ENCODE measurements around the gene SLX4.

The SLX4 gene

DNA sequence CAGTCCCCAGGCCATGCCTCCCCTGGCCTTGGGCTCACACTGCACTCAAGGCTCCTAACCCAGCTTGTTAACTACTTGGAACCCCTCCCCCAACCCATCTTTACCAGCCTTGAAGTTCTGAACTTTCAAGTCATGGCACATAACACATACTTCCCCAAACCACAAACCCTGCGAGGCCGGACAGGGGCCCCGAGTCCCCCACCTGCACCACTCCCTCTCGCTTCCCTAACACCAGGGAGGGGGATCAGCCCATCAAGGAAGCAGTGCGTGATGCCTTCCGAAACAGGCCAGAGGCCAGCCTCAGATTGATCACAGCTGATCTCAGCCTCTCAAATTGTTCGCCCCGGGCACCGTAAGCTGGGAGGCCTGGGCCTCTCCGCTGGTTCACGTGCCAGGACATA, 31.2 kb downstream of the SLX4 start:
- DNase-seq, result no peak

DNA sequence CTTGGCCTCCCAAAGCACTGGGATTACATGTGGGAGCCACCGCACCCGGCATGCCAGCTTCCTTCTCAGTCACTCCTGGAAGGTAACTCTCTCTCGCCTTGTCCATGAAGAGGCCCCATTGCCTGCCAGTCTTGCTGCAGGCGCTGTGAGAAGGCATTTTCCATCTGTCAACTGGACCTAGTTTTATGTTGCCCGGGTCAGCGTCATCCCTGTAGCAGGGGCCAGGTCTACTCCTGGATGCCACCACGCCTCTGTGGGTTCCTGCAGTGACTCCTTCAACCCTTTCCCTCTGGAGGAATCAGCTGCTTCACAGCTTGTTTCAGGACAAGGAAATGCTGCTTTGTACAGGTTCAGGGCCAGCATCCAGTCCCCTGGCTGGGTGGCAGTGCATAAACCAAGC, 31.6 kb downstream of the SLX4 start:
- no peak for DNase-seq

DNA sequence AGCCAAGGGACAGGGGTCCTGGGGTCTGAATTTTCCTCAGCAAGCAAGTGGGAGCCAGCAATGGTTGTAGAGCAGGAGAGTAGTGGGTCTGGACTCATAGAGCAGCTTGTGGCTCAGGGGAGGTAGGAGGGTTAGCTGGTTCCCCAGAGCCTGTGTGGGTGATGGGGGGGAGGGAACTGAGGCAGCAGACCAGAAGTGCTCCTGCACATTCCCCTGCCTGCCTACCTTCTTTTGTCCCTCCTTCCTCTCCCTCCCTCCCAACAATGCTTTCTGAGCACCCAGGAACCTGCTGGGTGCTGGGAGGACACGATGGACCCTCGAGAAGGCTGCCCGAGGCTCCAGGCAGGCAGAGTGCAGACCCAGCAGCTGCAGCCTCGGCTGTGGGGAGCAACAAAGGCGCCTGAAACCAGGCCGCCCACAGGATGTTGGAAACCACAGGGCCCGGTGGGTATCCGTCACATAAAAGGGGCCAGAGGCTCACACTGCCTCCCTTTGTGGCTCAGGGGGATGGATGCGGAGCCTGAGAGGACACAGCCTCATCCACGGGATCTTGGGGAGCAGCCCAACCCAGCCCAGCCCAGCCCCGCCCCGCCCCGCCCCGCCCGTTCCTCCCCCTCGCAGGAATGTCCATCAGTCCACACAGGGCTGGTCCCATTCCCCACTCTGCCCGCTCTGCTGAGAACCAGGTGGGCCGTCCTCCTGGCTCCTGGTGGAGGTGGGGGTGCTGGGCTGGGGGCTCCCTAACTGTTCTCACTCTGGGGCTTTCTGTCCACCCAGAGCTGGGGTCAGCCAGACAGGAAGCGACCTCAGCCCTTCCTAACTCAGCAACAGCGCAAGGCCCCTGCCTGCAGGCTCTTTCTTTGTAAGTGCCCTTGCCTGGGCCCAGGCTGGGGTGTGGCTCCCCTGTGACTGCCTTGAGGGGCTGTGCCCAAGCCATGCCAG, 32.5 kb downstream of the SLX4 start:
- no peak for DNase-seq

DNA sequence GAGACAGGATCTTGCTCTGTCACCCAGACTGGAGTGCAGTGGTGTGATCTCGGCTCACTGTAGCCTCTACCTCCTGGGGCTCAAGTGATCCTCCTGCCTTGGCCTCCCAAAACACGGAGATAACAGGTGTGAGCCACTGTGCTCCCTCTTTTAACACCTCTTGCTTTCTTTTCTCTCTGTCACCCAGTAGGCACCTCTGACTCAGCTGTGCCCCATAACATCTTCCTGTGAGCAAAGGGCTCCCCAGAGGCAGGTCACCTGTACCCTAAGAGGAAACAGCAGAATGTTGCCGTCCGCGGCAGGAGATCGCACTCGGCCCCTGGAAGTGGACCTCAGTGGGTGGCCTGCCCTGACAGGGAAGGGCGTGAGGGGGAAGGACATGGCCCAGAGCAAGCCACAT, 33.3 kb downstream of the SLX4 start:
- DNase-seq, result no peak

DNA sequence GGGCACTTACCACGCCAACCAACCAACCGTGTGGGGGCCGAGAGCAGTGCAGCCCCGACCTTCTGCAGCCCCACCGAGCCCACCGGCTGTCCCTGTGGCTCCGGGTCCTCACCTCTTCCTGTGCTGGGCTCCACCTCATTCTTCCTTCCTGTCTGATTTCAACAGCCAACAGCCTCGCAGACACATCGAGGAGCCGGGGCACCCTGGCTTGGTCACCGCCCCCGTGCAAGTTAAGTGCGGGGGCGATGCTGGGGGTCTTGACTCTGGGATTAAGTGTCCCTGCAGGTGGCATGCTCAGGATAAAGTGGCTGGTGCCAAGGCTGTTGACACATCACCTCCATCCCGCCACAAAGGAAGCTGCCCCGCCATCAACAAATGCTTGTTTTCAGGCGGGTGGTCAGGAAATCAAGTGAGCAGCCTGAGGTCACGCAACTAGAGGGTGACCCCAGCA, 34.1 kb downstream of the SLX4 start, which contains the start of gene NLRC3:
Gene NLRC3 (minus strand): TSS at position 102 of the 451 bp plus-strand sequence. CDS start 12,367 bp downstream, outside the sequence.
- DNase-seq, result no peak

DNA sequence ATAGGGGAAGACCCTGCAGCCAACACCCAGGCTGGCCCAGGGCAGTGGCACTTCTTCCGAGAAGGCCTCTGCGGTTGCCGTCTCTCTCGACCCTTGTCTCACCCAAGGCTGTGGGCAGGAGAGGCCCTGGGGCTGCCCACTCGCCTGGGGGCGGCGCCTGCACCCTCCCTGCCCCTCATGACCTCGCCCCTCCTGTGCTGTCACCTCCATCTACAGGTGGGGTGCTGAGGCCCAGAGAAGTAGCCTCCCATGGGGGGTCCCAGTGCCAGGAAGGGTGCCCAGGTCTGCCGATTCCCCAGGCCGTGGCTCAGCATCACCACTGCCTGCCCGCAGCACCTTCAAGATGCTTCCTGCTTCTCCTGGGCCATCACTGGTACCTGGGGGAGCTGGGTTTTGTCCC, 35.2 kb downstream of the SLX4 start:
- no peak for DNase-seq

DNA sequence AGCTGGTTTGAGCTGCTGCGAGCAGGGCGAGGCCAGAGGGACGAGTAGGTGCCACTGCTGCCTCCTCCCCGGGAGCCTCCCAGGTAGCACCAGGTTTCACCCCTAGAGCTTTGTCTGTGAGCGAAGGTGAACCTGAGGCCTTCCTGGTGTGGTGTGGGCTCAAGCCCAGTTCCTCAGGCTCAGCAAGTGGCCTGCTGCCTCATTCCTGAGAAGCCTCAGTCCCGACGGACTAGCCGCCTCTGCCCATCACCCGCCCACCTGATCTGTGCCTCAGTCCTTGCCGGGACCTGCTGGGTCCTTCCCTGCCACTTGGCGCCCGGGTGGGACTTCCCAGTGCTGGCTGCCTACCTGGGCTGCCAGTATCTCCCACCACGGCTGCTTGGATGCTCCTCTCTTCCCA, 35.9 kb downstream of the SLX4 start:
- DNase-seq, result no peak

DNA sequence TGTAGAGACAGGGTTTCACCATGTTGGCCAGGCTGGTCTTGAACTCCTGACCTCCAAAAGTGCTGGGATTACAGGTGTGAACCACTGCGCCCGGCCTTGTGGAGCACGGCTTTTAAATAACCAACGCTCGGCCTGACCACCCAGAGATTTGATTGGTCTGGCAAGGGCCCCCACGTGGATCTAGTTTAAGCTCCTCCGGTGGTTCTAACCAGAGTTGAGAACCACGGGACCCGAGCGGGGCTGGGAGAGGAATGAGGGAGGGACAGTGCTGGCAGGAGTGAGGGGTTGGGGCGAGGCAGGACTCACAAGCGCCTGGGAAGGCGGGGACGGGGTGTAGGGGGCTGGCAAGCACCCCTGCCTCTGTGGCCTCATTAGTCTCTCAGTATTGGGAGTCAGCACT, 37.2 kb downstream of the SLX4 start:
- no peak for DNase-seq

DNA sequence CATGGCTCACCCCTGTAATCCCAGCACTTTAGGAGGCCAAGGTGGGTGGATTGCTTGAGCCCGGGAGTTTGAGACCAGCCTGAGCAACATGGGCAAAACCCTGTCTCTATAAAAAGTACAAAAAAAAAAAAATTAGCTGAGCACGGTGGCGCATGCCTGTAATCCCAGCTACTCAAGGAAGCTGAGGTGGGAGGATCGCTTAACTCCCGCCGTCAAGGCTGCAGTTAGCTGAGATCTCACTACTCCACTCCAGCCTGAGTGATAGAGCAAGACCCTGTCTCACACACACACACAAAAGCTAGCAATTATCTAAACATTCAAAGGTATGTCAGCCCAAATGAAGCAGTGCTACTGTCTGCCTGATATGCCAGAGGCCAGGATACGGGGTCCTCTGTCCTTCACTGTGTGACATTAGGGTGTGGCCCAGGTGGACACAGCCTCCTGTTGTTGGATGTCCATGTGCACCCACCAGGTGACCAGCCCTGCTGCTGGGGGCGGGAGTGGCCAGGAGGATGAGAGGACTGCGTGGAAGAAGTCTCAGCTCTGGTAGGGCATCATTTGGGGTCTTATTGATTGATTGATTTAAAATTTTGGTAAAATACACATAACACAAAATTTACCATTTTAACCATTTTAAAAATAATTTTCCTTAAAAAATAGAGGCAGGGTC, 38.1 kb downstream of the SLX4 start:
- DNase-seq, result no peak

DNA sequence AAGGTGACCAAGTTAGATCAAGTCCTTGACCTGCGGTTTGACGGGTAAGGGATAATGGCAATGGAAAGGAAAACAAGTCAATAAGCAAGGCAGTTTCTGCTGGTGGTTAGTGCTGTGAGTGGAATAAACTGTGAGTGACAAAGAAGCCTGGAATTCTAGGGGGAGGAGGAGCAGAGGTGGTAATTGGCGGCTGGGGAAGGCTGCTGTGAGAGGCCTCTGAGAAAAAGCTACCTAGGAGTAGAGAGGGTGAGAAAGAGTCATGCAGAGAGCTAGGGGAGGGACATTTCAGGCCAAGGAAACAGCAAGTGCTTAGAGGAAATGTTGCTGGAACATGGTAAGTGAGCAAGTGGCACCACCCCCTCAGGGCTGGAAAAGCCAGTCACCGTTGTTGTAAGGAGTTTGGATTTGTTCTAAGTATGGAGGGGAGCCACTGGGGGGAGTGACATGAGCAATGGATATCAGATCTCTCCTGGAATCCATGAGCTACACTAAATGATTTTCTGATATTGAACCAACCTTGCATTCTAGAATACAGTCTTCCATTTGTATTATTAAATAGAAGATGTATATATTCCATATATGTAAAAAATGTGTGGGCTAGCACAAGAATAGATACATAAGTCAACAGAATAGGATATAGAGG, 40.9 kb downstream of the SLX4 start:
- DNase-seq, result no peak

DNA sequence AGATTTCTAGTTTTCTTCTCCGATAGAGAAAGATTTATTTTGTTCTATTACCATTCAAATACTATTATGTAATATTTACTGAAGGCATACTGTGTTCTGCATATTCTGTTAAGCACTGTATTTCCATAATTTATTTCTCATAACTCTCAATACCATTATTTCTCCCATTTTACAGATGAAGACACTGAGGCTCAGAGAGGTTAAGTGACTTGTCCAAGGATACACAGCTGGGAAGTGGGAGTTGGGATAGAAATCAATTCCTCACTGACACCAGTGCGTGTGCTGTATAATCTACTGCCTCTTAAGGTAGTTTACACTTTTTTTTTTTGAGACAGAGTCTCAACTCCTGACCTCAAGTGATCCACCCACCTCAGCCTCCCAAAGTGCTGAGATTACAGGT, 41.6 kb downstream of the SLX4 start:
- DNase-seq, result no peak

DNA sequence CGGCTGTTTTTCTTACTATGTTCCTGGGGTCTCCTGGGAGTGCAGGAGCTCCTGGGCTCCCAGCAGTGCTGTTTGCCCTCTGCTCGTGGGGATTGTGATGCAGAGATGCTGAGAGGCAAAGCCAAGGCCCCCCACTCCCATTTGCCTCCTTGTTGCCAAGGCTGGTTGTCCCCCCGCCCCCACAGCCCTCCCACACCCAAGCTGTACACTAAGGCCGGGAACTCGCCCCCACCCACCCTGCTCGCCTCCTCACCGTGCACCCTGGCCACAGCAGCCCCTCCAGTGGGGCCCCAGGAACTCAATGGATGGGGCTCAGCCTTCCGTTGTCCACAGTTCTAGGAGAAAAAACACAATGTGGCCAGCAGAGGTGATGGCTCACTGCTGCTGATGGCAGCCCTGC, 44.4 kb downstream of the SLX4 start:
- no peak for DNase-seq

DNA sequence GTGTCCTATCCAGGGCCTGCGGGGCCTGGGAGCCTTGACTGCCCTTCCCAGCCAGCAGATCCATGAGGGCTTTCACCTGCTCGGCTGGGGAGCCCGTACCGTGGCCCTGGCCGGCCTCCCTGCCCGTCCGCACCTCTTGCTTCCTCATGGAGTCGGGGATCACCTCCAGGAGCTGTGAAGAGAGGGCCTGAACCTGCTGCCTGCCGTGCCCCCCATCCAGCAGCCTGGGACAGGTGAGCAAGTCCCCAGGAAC, 46.6 kb downstream of the SLX4 start:
- DNase-seq, result no peak

DNA sequence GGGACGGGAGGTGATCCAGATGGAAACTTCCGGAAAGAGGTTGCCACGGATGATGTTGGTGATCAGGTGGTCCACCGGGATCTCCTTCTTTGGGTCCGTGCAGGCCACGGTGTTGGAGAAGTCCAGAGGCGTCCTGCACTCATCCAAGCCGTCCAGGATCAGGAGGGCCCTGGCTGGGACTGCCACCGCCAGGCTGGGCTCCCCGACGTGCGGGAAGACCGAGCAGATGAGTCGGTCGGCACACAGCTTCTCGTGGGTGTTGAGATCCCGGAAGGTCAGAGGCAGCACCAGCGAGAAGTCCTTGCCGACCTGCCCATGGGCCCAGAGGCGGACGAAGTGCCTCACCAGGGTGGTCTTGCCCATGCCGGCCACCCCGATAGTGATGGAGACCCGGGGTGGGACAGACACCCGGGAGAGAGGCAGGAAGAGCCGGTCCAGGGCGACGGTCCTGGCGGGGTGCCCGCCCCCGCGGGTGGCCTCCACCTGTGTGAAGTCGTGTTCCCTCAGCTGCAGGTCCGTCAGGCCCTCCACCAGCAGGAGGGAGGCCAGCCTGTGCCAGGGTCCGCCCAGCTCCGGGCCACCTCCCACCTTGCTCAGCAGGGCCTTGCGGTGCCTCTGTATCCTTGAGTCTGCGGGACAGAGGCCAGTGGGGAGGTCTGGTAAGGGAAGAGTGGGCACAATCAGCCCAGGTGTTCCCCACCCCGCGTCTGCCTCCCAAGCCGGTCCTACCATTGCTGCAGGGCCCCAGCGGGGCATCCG, 47.1 kb downstream of the SLX4 start:
- no peak for DNase-seq

DNA sequence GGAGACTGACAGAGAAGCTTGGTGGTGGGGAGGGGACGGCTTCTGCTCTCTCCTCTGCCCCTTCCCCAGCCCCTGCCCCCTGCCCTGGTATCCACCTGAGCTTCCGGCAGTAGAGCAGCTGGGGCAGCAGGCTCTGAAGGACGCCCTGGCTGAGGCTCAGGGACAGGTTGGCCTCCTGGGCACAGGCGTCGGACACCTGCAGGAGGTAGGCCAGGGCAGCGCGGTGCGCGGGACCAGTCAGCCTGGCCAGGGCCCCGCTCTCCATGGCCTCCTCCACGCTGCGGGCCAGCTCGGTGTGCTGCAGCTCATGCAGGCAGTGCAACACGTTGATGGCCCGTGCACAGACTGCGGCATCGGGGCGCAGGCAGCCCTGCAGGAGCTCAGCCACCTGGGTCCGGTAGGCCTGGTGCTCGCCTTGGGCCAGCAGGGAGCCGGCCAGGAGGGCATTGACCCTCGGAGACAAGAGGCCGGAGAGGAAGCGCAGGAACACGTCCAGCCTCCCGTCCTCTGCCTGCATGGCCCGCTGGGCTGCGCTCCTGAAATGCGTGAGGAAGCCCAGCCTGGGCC, 48.4 kb downstream of the SLX4 start:
- no peak for DNase-seq

DNA sequence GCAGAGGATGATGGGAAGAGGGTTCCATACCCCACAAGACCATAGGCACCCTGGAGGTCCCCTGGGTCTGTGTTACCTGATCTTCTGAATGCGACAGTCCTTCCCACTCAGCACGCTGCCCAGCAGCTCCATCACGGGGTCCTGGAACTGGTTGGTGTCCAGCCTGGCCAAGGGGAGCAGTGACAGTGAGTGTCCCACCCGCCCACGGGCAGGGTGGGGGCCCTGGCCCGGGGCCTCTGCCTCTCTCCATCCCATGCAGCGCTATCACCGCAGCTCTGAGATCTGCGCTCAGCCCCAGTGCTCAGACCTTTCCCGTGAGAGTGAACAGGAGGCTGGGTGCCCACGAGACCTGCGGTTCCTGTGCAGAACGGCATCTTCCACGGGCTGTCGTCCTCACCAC, 49.8 kb downstream of the SLX4 start:
- DNase-seq, result no peak

DNA sequence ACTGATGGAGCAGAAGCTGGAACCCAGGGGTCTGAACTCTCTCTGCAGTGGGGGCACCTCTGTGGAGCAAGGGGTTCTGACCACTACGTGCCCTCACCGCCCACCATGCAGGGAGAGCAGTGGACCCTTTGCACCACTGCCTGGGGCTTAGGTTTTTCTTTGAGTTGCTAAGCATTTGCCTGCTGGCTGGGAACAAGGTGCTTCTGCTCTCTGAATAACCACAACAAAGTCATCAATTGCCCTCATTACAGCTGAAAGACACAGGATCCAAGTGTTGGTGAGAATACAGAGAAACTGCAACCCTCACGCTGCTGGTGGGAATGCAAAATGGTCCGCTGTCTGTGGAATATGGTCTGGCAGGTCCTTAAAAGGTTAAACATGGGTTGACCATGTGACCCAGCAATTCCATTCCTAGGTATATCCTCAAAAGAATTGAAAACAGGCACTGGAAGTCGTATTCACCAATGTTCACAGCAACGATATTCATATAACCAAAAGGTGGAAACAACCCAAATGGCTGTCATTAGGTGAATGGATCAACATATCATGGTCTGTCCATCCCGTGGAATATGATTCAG, 57.0 kb downstream of the SLX4 start:
- DNase-seq, result no peak

DNA sequence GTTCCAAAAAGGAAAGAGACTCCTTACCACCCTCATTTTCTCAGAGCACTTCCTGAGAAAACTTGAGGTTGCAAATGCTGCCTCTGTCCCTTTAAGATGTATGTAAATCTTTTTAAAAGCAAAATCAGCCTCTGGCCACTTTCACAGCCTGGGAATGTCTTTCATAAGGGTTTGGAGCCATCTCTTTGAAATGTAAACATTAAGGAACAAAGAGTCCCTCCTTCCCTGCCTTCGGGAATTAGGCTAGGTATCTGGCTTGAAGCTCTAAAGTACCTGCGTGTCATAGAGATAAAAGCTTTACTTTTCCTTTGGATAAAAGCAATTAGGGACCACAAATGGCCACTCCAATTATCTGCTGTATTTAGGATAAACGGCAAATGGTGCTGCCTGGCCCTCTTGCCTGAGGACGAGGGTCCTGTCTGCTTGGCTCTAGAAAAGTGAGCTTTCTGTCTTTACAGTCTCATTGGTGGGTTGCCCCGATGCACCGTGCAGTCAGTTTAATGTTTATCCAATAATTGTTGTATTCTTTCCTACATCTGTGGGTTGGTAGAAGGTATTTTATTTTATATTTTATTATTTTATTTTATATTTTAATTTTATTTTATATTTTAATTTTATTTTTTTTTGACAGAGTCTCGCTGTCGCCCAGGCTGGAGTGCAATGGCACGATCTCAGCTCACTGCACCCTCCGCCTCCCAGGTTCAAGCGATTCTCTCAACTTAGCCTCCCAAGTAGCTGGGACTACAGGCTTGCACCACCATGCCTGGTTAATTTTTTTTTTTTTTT, 58.1 kb downstream of the SLX4 start:
- DNase-seq, result no peak

DNA sequence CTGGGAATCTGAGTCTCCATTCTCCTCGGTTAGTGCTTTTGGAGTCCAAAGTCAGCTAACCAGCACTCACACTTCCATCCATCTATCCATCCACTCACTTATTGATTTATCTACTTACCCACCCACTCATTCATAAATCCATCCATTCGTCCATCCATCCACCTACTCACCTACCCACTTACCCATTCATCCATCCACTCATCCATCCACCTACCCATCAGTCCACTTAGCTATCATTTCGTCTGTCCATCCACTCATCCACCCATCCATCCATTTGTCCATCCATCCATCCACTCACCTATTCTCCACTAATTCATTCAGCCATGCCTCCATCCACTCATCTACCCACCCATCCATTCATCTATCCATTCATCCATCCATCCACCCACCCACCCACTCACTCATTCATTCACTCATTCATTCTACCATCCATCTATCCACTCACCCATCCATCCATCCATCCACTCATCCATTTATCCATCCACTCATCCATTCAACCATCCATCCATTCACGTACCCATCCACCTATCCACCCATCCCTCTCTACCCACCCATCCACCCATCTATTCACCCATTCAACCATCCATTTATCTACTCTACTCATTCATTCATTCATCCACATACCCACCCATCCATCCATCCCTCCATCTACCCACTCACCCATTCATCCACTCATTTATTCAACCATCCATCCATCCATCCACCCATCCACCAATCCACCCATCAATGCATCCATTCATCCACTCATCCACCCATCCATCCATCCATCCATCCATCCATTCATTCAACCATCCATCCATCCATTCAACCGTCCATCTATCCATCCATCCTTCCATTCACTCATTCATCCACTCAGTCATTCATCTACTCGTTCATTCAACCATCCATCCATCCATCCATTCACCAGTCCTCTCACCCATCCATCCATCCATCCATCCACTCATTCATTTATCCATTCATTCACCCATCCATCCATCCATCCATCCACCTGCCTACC, 60.3 kb downstream of the SLX4 start:
- DNase-seq, result no peak

DNA sequence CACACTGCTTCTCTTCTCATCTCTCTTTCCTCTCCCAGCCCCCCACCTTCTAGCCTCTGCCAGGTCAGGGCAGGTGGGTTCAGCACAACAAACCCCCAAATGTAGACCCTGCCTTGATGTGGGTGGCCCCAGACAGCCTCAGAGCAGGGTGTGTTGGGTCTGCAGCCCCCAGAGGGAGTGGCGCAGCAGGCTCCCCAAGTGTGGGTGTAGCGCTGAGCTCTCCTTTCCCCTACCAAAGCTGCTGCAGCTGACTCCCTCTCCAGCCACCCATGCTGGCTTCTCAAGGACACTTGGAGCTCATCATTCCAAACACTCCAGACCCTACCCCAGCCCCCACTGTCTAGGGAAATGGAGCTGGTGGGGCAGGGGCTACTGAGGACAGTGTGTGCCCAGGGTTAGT, 61.5 kb downstream of the SLX4 start:
- no peak for DNase-seq

Measured in NCI-H1092 (cell line).